ENCODE data around the gene USP22. TPM values are rescaled to one million over a fixed set of nuclear protein-coding genes. Genes with fewer than 3 reads are reported as not detected.
A peak's percentile ranks its signal among the peaks of the same experiment; 100 is the strongest.

The USP22 gene
- total RNA-seq, 3 donors from 2014 or later (not counting 1 experiment from before 2014, with no cell fraction given): 121 to 155 (median 140) TPM

GRCh38 chr17:21028192-21028591, 14.6 kb downstream of the USP22 start:
- H3K27ac ChIP-seq (ENCODE audit: low read length): no peak overlapping the region
- peak overlapping the region in 1 of 2 donors; percentile 61 for H3K27ac Mint-ChIP-seq

GRCh38 chr17:21027031-21027430, 15.8 kb downstream of the USP22 start:
- H3K4me3 ChIP-seq (ENCODE audit: low read length): no peak overlapping the region
- 93% methylated on average over 14 of the region's 14 CpGs for WGBS (ENCODE audit: insufficient coverage)
- H3K36me3 Mint-ChIP-seq: no peaks in the 10 kb centered on the region
- TF ChIP-seq CTCF (IDR thresholded peaks at IDR 0.05): no peak
- no peaks in the 10 kb centered on the region for H3K27me3 Mint-ChIP-seq (ENCODE audit: low read depth in 2 of 2)
- DNase-seq (no peak), ATAC-seq (no peak)
- no peaks in the 10 kb centered on the region for H3K9me3 Mint-ChIP-seq
- intact Hi-C loops (cut with micrococcal nuclease): no loop called here
- no peak overlapping the region for H3K27ac Mint-ChIP-seq
- peaks cover 50 to 66% of the 10 kb centered on the region in 2 donors for H3K4me1 Mint-ChIP-seq
- no peaks in the 10 kb centered on the region for H3K9me3 ChIP-seq (ENCODE audit: control insufficient read depth, insufficient read depth, low read length)
- H3K27me3 ChIP-seq (ENCODE audit: control insufficient read depth, insufficient read depth, low read length): no peaks in the 10 kb centered on the region
- no peak overlapping the region for H3K27ac ChIP-seq (ENCODE audit: low read length)
- H3K4me3 Mint-ChIP-seq: no peak overlapping the region
- H3K36me3 ChIP-seq (ENCODE audit: control insufficient read depth, insufficient read depth, low read length): peaks cover 21% of the 10 kb centered on the region
- peaks cover 5% of the 10 kb centered on the region for H3K4me1 ChIP-seq (ENCODE audit: control insufficient read depth, insufficient read depth, low read length)

More at GRCh38 chr17:21028192-21028591, 14.6 kb downstream of the USP22 start:
- Histone ChIP-seq H3K27me3 (ENCODE audit: control insufficient read depth, insufficient read depth, low read length) (no peaks in the 10 kb centered on the region), H3K4me1 (ENCODE audit: control insufficient read depth, insufficient read depth, low read length) (peaks cover 13% of the 10 kb centered on the region), H3K36me3 (ENCODE audit: control insufficient read depth, insufficient read depth, low read length) (peaks cover 21% of the 10 kb centered on the region), H3K9me3 (ENCODE audit: control insufficient read depth, insufficient read depth, low read length) (no peaks in the 10 kb centered on the region), H3K4me3 (ENCODE audit: low read length) (no peak overlapping the region)
- TF ChIP-seq CTCF (IDR thresholded peaks at IDR 0.05): no peak
- H3K36me3 Mint-ChIP-seq: no peaks in the 10 kb centered on the region
- no peaks in the 10 kb centered on the region for H3K27me3 Mint-ChIP-seq (ENCODE audit: low read depth in 2 of 2)
- 86% methylated on average over 13 of the region's 13 CpGs for WGBS (ENCODE audit: insufficient coverage)
- H3K9me3 Mint-ChIP-seq: no peaks in the 10 kb centered on the region
- intact Hi-C loops (cut with micrococcal nuclease): no loop called here
- peaks cover 45 to 65% of the 10 kb centered on the region in 2 donors for H3K4me1 Mint-ChIP-seq
- ATAC-seq (no peak), DNase-seq (no peak)
- no peak overlapping the region for H3K4me3 Mint-ChIP-seq

GRCh38 chr17:21025451-21025850, 17.4 kb downstream of the USP22 start:
- Histone ChIP-seq H3K4me3 (ENCODE audit: low read length) (no peak overlapping the region), H3K36me3 (ENCODE audit: control insufficient read depth, insufficient read depth, low read length) (peaks cover 31% of the 10 kb centered on the region), H3K4me1 (ENCODE audit: control insufficient read depth, insufficient read depth, low read length) (peaks cover 8% of the 10 kb centered on the region), H3K27me3 (ENCODE audit: control insufficient read depth, insufficient read depth, low read length) (no peaks in the 10 kb centered on the region), H3K27ac (ENCODE audit: low read length) (no peak overlapping the region), H3K9me3 (ENCODE audit: control insufficient read depth, insufficient read depth, low read length) (no peaks in the 10 kb centered on the region)
- ATAC-seq (no peak), DNase-seq (no peak)
- Mint-ChIP-seq H3K36me3 (no peaks in the 10 kb centered on the region), H3K4me3 (no peak overlapping the region), H3K4me1 (peaks cover 49 to 59% of the 10 kb centered on the region in 2 donors), H3K27ac (peak overlapping the region in 1 of 2 donors; percentile 71), H3K9me3 (no peaks in the 10 kb centered on the region), H3K27me3 (ENCODE audit: low read depth in 2 of 2) (no peaks in the 10 kb centered on the region)
- intact Hi-C loops (cut with micrococcal nuclease): no loop called here
- no peak for TF ChIP-seq CTCF (IDR thresholded peaks at IDR 0.05)
- 92% methylated on average over 5 of the region's 5 CpGs for WGBS (ENCODE audit: insufficient coverage)

DNA sequence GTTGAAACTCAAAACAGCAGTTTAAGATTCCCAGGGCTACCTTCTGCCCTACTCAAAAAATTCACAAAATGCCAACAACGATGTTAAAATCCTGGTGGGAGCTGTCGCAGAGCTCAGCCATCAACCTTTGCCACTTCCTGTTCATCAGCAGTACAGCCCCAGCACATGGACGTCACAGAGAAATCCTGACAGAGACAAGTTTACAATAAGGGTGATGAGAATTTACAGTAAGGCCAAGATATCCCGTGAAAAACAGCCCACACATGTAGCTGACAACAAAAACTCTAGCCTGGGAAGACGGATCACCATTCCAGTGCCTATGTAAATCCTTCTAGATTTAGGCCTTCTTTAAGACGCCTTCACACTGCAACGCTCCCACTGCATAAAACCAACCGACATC, 18.8 kb downstream of the USP22 start:
- intact Hi-C loops (cut with micrococcal nuclease): no loop called here
- H3K9me3 ChIP-seq (ENCODE audit: control insufficient read depth, insufficient read depth, low read length): no peaks in the 10 kb centered on the region
- Mint-ChIP-seq H3K9me3 (no peaks in the 10 kb centered on the region), H3K4me3 (no peak overlapping the region), H3K36me3 (no peaks in the 10 kb centered on the region), H3K4me1 (peaks cover 43 to 49% of the 10 kb centered on the region in 2 donors), H3K27me3 (ENCODE audit: low read depth in 2 of 2) (no peaks in the 10 kb centered on the region), H3K27ac (peak overlapping the region; percentile 65 to 71)
- peaks cover 12% of the 10 kb centered on the region for H3K4me1 ChIP-seq (ENCODE audit: control insufficient read depth, insufficient read depth, low read length)
- no peak overlapping the region for H3K4me3 ChIP-seq (ENCODE audit: low read length)
- no peaks in the 10 kb centered on the region for H3K27me3 ChIP-seq (ENCODE audit: control insufficient read depth, insufficient read depth, low read length)
- no peak for TF ChIP-seq CTCF (IDR thresholded peaks at IDR 0.05)
- no peak overlapping the region for H3K27ac ChIP-seq (ENCODE audit: low read length)
- H3K36me3 ChIP-seq (ENCODE audit: control insufficient read depth, insufficient read depth, low read length): peaks cover 45% of the 10 kb centered on the region
- 67% methylated on average over 8 of the region's 8 CpGs for WGBS (ENCODE audit: insufficient coverage)
- DNase-seq (peak in 1 of 2 donors; percentile 29), ATAC-seq (peak in 2 of 3 donors; percentile 23 to 46)

All from natural killer cell (primary cell).